IMR-90 (cell line): Measurements from ENCODE around the gene DCTN1. TPM values are rescaled to one million over a fixed set of nuclear protein-coding genes. Genes with fewer than 3 reads are reported as not detected.

Experiments used
- ATAC-seq: fragments of 200-7000 bp; cut with Tn5 transposase; 2 replicates; pipeline ENCODE4 v1.9.1; 2020; ENCODE audit warnings: low read depth, mild to moderate bottlenecking, moderate library complexity
- BruUV-seq: library from RNA; stranded (reverse); fragments of 400-500 nt; replicated peaks from 2 replicates; lab custom pipeline; 2021; lab: Mats Ljungman, UMichigan
- CTCF ChIA-PET: fragments of 300-600 bp; formaldehyde crosslinking; extraction: SDS; loops from one replicate; lab custom pipeline; 2021; ENCODE audit warnings: antibody characterized with exemption; lab: Yijun Ruan, JAX
- POLR2A ChIA-PET: fragments of 300-600 bp; sonication (Branson Sonifier 250); formaldehyde crosslinking; loops from one replicate; lab custom pipeline; 2022; ENCODE audit warnings: antibody characterized with exemption; ENCODE audit not compliant: unreplicated experiment; lab: Charles Lee
- DNase-seq: peaks from one replicate; pipeline ENCODE4 v3.0.0; 2013
- H2AFZ ChIP-seq: replicated peaks from 2 replicates; pipeline ENCODE3; 2013; ENCODE audit warnings: low read length, mild to moderate bottlenecking; ENCODE audit not compliant: poor library complexity
- H2AK5ac ChIP-seq: 2 replicates; pipeline ENCODE4 v1.6.1; 2013; ENCODE audit warnings: low read depth, low read length, inconsistent platforms
- H2AK9ac ChIP-seq: replicated peaks from 2 replicates; pipeline ENCODE3; 2013; ENCODE audit warnings: mild to moderate bottlenecking, low read depth, low read length, moderate library complexity; ENCODE audit not compliant: poor library complexity
- H2BK120ac ChIP-seq: 2 replicates; pipeline ENCODE4 v1.6.1; 2013; ENCODE audit warnings: low read depth, low read length, inconsistent platforms
- H2BK15ac ChIP-seq: 3 replicates; pipeline ENCODE4 v1.6.1; 2013; ENCODE audit warnings: low read depth, low read length, inconsistent platforms
- H2BK20ac ChIP-seq: 2 replicates; pipeline ENCODE4 v1.6.1; 2013; ENCODE audit warnings: low read depth, mild to moderate bottlenecking, inconsistent platforms, low read length, moderate library complexity
- H2BK5ac ChIP-seq: 2 replicates; pipeline ENCODE4 v1.6.1; 2013; ENCODE audit warnings: mild to moderate bottlenecking, low read depth, low read length, inconsistent platforms; ENCODE audit not compliant: poor library complexity, severe bottlenecking
- H3K14ac ChIP-seq: replicated peaks from 2 replicates; pipeline ENCODE4 v1.6.1; 2013; ENCODE audit warnings: low read depth, low read length, inconsistent platforms
- H3K18ac ChIP-seq: 2 replicates; pipeline ENCODE4 v1.6.1; 2013; ENCODE audit warnings: low read depth, low read length, control low read depth
- H3K23ac ChIP-seq: 2 replicates; pipeline ENCODE4 v1.6.1; 2013; ENCODE audit warnings: low read depth, low read length, inconsistent platforms
- H3K27ac ChIP-seq: 2 replicates; pipeline ENCODE4 v1.5.1; 2013; ENCODE audit warnings: mild to moderate bottlenecking, control low read depth, low read length; ENCODE audit not compliant: insufficient read depth
- H3K27me3 ChIP-seq: 2 replicates; pipeline ENCODE4 v1.6.1; 2013; ENCODE audit warnings: low read length; ENCODE audit not compliant: control insufficient read depth, insufficient read depth
- H3K36me3 ChIP-seq: 2 replicates; pipeline ENCODE4 v1.6.1; 2013; ENCODE audit warnings: low read length, mixed read lengths; ENCODE audit not compliant: control insufficient read depth, insufficient read depth
- H3K4ac ChIP-seq: 2 replicates; pipeline ENCODE4 v1.6.1; 2013; ENCODE audit warnings: low read depth, low read length, inconsistent platforms
- H3K4me1 ChIP-seq: 2 replicates; pipeline ENCODE4 v1.6.1; 2013; ENCODE audit warnings: low read length, mixed read lengths; ENCODE audit not compliant: control insufficient read depth, insufficient read depth
- H3K4me2 ChIP-seq: 2 replicates; pipeline ENCODE4 v1.6.1; 2013; ENCODE audit warnings: low read depth, mild to moderate bottlenecking, control low read depth, low read length, moderate library complexity
- H3K4me3 ChIP-seq: 2 replicates; pipeline ENCODE4 v1.5.1; 2013; ENCODE audit warnings: low read depth, mild to moderate bottlenecking, control low read depth, low read length, moderate library complexity; ENCODE audit not compliant: insufficient read depth
- H3K56ac ChIP-seq: 2 replicates; pipeline ENCODE4 v1.6.1; 2013; ENCODE audit warnings: low read length, inconsistent platforms; ENCODE audit not compliant: insufficient read depth; ENCODE audit errors: extremely low read depth
- H3K79me1 ChIP-seq, 2 experiments: 2 replicates each; pipeline ENCODE4 v1.6.1; 2013; ENCODE audit warnings: low read length in 2 of 2, inconsistent platforms in 1 of 2, low read depth in 1 of 2
- H3K9ac ChIP-seq: 2 replicates; pipeline ENCODE4 v1.6.1; 2013; ENCODE audit warnings: low read depth, low read length, control low read depth
- H3K9me1 ChIP-seq: 2 replicates; pipeline ENCODE4 v1.6.1; 2013; ENCODE audit warnings: low read length, inconsistent platforms; ENCODE audit not compliant: insufficient read depth
- H3K9me3 ChIP-seq: 2 replicates; pipeline ENCODE4 v1.6.1; 2013; ENCODE audit warnings: low read length; ENCODE audit not compliant: control insufficient read depth, insufficient read depth
- H4K20me1 ChIP-seq: 2 replicates; pipeline ENCODE4 v1.6.1; 2013; ENCODE audit warnings: low read length, inconsistent platforms; ENCODE audit not compliant: insufficient read depth
- H4K5ac ChIP-seq: 2 replicates; pipeline ENCODE4 v1.6.1; 2013; ENCODE audit warnings: mild to moderate bottlenecking, low read depth, low read length, control low read depth
- H4K8ac ChIP-seq, 2 experiments: 2 replicates each; pipeline ENCODE4 v1.6.1; 2013; ENCODE audit warnings: low read depth in 2 of 2, low read length in 2 of 2, control low read depth in 1 of 2, inconsistent platforms in 1 of 2
- H4K91ac ChIP-seq: 2 replicates; pipeline ENCODE4 v1.6.1; 2013; ENCODE audit warnings: low read depth, low read length, inconsistent platforms; ENCODE audit not compliant: insufficient read depth
- CHD1 ChIP-seq: IDR thresholded peaks from 2 replicates; pipeline ENCODE4 v1.6.1; 2012; ENCODE audit warnings: low read depth, low read length, improper control_type of control experiment
- RAD21 ChIP-seq: IDR thresholded peaks from 2 replicates; pipeline ENCODE4 v1.6.1; 2012; ENCODE audit warnings: low read length, improper control_type of control experiment
- SMC3 ChIP-seq: fragments of 150-350 bp; IDR thresholded peaks from 2 replicates; pipeline ENCODE4 v1.6.1; 2016; ENCODE audit warnings: low read depth, mild to moderate bottlenecking, antibody characterized with exemption, low read length, moderate library complexity
- WGBS, 2 experiments: methylation state at CpG; one replicate each; pipeline versions ENCODE4 v1.1.5 to v1.1.7; 2013; ENCODE audit warnings: missing lambda C conversion rate in 2 of 2; ENCODE audit not compliant: insufficient read length in 1 of 2; ENCODE audit errors: extremely low coverage in 2 of 2; 5-methylcytosine and 5-hydroxymethylcytosine counted together
- dilution Hi-C: fragments of 300-500 bp; cut with HindIII; formaldehyde crosslinking; loops from one replicate; pipeline ENCODE4 v1.14.3; 2018; ENCODE audit warnings: low sequenced_read_pairs; ENCODE audit not compliant: unreplicated experiment
- in situ Hi-C: fragments of 300-500 bp; cut with MboI; formaldehyde crosslinking; loops from 3 replicates; pipeline ENCODE4 v1.14.3; 2019; ENCODE audit warnings: low sequenced_read_pairs, inconsistent platforms, mixed read lengths
- intact Hi-C: fragments of 100-400 bp; cut with micrococcal nuclease; formaldehyde crosslinking; loops from 2 replicates; pipeline ENCODE4 v1.10.0; 2022
- polyA plus RNA-seq, 3 experiments: library from polyadenylated mRNA; depleted of rRNA; stranded (reverse); fragments of >200 nt; gene quantifications; 2 replicates each; pipeline ENCODE4 v1.2.3, GENCODE V29; 2012; ENCODE audit warnings: low replicate concordance in 1 of 3
- total RNA-seq: library from RNA; depleted of rRNA; stranded (reverse); fragments of >200 nt; gene quantifications from 2 replicates; pipeline ENCODE4 v1.2.3, GENCODE V29; 2012
- TF ChIP-seq, protein P1 (sequence below): fragments of 150-350 bp; IDR thresholded peaks from 2 replicates; pipeline ENCODE4 v1.6.1; 2017; ENCODE audit warnings: mild to moderate bottlenecking, antibody characterized with exemption, low read length, low read depth
- TF ChIP-seq, protein P2 (sequence below): conservative IDR thresholded peaks from 2 replicates; pipeline ENCODE4 v1.5.1; 2012; ENCODE audit warnings: mild to moderate bottlenecking, low read depth, low read length, improper control_type of control experiment

Gene DCTN1
- total and polyA plus RNA-seq, 2 of the 4 experiments (the other 2 are of a cell fraction): 136 to 204 TPM

DNA sequence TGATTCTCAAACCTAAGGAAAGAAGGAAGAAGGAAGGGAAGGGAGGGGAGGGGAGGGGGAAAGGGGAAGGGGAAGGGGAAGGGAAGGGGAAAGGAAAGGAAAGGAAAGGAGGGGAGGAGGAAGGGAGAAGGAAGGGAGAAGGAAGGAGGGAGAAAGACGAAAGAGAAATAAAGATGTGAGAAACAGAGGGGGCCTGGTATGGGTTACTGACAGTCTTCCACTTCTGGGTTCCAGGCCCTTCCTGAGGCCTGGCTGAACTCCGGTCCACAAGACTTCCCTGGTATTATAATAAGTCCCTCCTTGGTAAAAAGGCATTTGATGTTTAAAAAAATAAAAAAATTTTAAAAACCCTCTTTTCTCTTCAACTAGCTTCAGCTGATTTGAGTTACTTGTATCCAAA lies 54.3 kb downstream of the DCTN1 start:
- no peak overlapping the region for H3K14ac ChIP-seq
- no peaks in the 10 kb centered on the region for H3K36me3 ChIP-seq
- ChIA-PET POLR2A (no interaction called here), CTCF (interaction anchor here (4.3 kb wide), 1 partner anchor 9 kb away, joined by 34 read pairs; no protein-coding TSS in a partner anchor)
- 20% methylated on average over 1 of the region's 2 CpGs; no CpG with 5 or more reads in 1 of the 2 experiments for WGBS, 2 experiments
- H4K20me1 ChIP-seq: no peaks in the 10 kb centered on the region
- no peak overlapping the region for H3K4me3 ChIP-seq
- dilution Hi-C loops (no loop called here), intact Hi-C loops (no loop called here), in situ Hi-C loops (loop anchor here (25.0 kb wide), 1 partner anchor 514 kb away; no protein-coding TSS in a partner anchor)
- H2AK5ac ChIP-seq: no peak overlapping the region
- no TSS peak for BruUV-seq
- H3K27ac ChIP-seq: no peak overlapping the region
- peaks cover 4% of the 10 kb centered on the region; the same call in 1 of the 2 replicates for H3K9me1 ChIP-seq
- H2AFZ ChIP-seq: no peak overlapping the region
- no peak overlapping the region for H4K91ac ChIP-seq
- no peak overlapping the region for H3K18ac ChIP-seq
- H3K23ac ChIP-seq: no peak overlapping the region
- TF ChIP-seq, protein P1, sequence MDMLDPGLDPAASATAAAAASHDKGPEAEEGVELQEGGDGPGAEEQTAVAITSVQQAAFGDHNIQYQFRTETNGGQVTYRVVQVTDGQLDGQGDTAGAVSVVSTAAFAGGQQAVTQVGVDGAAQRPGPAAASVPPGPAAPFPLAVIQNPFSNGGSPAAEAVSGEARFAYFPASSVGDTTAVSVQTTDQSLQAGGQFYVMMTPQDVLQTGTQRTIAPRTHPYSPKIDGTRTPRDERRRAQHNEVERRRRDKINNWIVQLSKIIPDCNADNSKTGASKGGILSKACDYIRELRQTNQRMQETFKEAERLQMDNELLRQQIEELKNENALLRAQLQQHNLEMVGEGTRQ: no peak
- no peak for TF ChIP-seq CHD1
- no peak for TF ChIP-seq SMC3
- TF ChIP-seq, protein P2, sequence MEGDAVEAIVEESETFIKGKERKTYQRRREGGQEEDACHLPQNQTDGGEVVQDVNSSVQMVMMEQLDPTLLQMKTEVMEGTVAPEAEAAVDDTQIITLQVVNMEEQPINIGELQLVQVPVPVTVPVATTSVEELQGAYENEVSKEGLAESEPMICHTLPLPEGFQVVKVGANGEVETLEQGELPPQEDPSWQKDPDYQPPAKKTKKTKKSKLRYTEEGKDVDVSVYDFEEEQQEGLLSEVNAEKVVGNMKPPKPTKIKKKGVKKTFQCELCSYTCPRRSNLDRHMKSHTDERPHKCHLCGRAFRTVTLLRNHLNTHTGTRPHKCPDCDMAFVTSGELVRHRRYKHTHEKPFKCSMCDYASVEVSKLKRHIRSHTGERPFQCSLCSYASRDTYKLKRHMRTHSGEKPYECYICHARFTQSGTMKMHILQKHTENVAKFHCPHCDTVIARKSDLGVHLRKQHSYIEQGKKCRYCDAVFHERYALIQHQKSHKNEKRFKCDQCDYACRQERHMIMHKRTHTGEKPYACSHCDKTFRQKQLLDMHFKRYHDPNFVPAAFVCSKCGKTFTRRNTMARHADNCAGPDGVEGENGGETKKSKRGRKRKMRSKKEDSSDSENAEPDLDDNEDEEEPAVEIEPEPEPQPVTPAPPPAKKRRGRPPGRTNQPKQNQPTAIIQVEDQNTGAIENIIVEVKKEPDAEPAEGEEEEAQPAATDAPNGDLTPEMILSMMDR: no peak
- TF ChIP-seq RAD21: no peak
- H3K4me1 ChIP-seq: no peaks in the 10 kb centered on the region
- no peak overlapping the region for H4K5ac ChIP-seq
- H3K4me2 ChIP-seq: no peak overlapping the region
- no peak for ATAC-seq
- peaks cover 18% of the 10 kb centered on the region for H3K27me3 ChIP-seq
- H3K4ac ChIP-seq: no peak overlapping the region
- no peak overlapping the region for H4K8ac ChIP-seq
- no peak overlapping the region for H2BK5ac ChIP-seq
- no peaks in the 10 kb centered on the region for H3K9me3 ChIP-seq
- DNase-seq: no peak
- H3K9ac ChIP-seq: no peak overlapping the region
- H3K56ac ChIP-seq: no peak overlapping the region
- no peaks in the 10 kb centered on the region for H3K79me1 ChIP-seq
- no peak overlapping the region for H2AK9ac ChIP-seq
- H2BK15ac ChIP-seq: no peak overlapping the region
- H2BK20ac ChIP-seq: no peak overlapping the region
- no peak overlapping the region for H2BK120ac ChIP-seq
